ENCODE measurements around the gene STAG2. TPM values are rescaled to one million over a fixed set of nuclear protein-coding genes. Genes with fewer than 3 reads are reported as not detected.
"Not testable (repeated sequence)": the region's sequence is repeated elsewhere in the genome, so short reads cannot be mapped to it uniquely, and the experiment has no call there.

Gene STAG2
- total RNA-seq, 2 donors from 2014 or later, result 81.9 to 95.2 TPM

GRCh38 chrX:124093222-124093621 is 131.7 kb downstream of the STAG2 start:
- ATAC-seq (no peak), DNase-seq (ENCODE audit: low spot score in 2 of 2) (no peak)
- Mint-ChIP-seq H3K27ac (no peak overlapping the region), H3K9me3 (peaks cover 0 to 6% of the 10 kb centered on the region in 2 donors), H3K36me3 (peaks cover 15 to 34% of the 10 kb centered on the region in 2 donors)

DNA sequence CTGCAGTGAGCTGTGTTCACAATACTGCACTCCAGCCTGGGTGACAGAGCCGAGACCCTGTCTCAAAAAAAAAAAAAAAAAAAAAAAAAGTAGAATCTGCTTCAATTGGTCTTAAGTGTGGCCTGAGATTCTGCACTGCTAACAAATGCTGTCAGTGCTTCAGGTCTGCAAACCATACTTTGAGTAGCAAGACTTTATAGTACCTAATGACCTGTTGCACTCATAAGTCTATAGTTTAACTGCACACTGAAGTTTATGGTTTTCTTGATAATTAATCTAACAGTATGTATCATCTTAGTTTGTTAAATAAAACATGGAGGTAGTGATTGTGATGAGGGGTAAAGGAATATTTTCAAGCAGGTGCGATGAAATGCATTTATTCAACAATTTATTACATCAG is 135.6 kb downstream of the STAG2 start:
- H3K9me3 Mint-ChIP-seq, result peaks cover 0 to 6% of the 10 kb centered on the region in 2 donors
- no peak for ATAC-seq
- peaks cover 6 to 15% of the 10 kb centered on the region in 2 donors for H3K36me3 Mint-ChIP-seq
- no peak overlapping the region for H3K27ac Mint-ChIP-seq
- no peak for DNase-seq (ENCODE audit: low spot score in 2 of 2)

DNA sequence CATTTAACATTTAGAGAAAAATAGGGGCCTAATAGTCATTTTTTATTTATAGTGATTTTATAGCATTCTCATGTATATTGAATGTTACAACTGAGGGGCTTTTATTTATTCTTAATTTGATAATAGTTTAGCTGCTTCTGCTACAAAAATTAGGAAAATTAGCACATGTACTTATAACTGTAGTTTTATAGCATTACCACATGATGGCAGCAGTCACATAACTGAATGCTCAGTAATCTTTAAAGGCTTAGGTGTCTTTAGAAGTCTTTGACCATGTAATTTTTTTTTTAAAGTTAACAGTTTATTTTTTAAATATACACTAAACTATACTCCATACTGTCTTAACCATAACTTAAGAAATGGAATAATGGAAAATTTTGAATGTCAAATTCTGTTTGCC is 136.6 kb downstream of the STAG2 start:
- no peak for DNase-seq (ENCODE audit: low spot score in 2 of 2)
- H3K36me3 Mint-ChIP-seq, result peaks cover 5 to 6% of the 10 kb centered on the region in 2 donors
- ATAC-seq, result no peak
- H3K27ac Mint-ChIP-seq, result no peak overlapping the region
- H3K9me3 Mint-ChIP-seq, result no peaks in the 10 kb centered on the region

GRCh38 chrX:124103966-124104365 is 142.5 kb downstream of the STAG2 start:
- Mint-ChIP-seq H3K27ac (no peak overlapping the region), H3K9me3 (no peaks in the 10 kb centered on the region), H3K36me3 (no peaks in the 10 kb centered on the region)
- ATAC-seq (no peak), DNase-seq (ENCODE audit: low spot score in 2 of 2) (no peak)

DNA sequence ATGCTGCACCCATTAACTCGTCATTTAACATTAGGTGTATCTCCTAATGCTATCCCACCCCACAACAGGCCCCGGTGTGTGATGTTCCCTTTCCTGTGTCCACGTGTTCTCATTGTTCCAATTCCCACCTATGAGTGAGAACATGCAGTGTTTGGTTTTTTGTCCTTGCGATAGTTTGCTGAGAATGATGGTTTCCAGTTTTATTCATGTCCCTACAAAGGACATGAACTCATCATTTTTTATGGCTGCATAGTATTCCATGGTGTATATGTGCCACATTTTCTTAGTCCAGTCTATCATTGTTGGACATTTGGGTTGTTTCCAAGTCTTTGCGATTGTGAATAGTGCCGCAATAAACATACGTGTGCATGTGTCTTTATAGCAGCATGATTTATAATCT is 143.0 kb downstream of the STAG2 start:
- DNase-seq (ENCODE audit: low spot score in 2 of 2); ATAC-seq; H3K27ac Mint-ChIP-seq; H3K36me3 Mint-ChIP-seq; H3K9me3 Mint-ChIP-seq: not testable (repeated sequence)

GRCh38 chrX:124113621-124114600 is 152.4 kb downstream of the STAG2 start:
- H3K27ac Mint-ChIP-seq, result no peak overlapping the region
- H3K36me3 Mint-ChIP-seq, result peaks cover 0 to 6% of the 10 kb centered on the region in 2 donors
- no peaks in the 10 kb centered on the region for H3K9me3 Mint-ChIP-seq
- DNase-seq (ENCODE audit: low spot score in 2 of 2) (no peak), ATAC-seq (no peak)

DNA sequence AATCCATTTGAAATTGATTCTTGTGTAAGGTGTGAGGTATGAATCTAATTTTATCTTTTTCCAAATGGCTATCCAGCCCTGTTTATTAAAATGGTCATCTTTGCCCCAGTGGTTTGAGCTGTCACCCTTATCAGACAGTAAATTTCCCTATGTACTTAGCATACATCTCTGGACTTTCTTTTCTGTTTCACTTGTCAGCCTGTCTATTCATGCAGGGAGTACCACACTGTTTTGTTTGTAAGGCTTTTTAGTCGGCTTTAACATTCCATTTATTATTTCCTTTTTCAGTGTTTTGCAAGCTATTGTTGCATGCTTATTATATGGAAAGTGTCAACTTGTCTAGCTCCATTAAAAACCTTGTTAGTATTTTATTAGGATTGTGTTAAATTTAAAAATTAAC is 155.8 kb downstream of the STAG2 start:
- DNase-seq (ENCODE audit: low spot score in 2 of 2) (no peak), ATAC-seq (no peak)
- Mint-ChIP-seq H3K36me3 (no peaks in the 10 kb centered on the region), H3K9me3 (no peaks in the 10 kb centered on the region), H3K27ac (no peak overlapping the region)

DNA sequence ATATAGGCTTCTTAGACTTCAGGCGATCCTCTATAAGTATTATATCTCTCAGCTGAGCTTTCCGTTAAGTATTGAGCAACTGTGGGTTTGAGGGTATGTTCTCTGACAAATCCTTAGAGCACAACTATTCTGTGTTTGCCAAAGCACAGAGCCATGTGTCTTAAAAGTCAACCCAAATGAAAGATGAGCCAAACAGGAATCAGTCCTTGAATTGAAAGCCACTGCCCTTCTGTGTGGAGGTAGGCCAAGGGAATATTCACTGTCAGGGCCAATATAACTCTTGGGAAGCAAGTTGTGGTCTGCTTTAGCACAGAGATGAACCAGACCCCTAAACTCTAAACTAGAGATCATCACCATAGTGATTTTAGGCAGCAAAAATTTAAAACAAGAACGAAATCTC is 164.0 kb downstream of the STAG2 start:
- ATAC-seq, result no peak
- Mint-ChIP-seq H3K27ac (no peak overlapping the region), H3K9me3 (no peaks in the 10 kb centered on the region), H3K36me3 (no peaks in the 10 kb centered on the region)
- no peak for DNase-seq (ENCODE audit: low spot score in 2 of 2)

DNA sequence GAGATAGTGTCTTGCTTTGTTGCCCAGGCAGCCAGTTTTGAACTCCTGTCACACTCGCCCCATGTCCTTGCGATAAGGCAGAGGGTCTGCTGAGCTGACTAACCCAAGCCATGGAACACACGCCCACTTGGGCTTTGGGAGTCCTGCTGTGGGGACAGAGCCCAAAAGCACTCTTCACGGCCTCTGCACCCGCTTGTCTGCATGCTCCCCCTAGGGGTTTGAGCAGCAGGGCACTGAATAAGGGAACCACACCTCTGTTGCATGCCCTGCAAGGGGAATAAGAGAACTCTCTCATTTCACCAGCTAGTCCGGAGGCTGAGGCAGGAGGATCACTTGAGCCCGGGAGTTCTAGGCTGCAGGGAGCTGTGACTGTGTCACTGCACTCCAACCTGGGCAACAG is 166.0 kb downstream of the STAG2 start:
- Mint-ChIP-seq H3K27ac (no peak overlapping the region), H3K36me3 (no peaks in the 10 kb centered on the region), H3K9me3 (no peaks in the 10 kb centered on the region)
- no peak for ATAC-seq
- DNase-seq (ENCODE audit: low spot score in 2 of 2), result no peak

DNA sequence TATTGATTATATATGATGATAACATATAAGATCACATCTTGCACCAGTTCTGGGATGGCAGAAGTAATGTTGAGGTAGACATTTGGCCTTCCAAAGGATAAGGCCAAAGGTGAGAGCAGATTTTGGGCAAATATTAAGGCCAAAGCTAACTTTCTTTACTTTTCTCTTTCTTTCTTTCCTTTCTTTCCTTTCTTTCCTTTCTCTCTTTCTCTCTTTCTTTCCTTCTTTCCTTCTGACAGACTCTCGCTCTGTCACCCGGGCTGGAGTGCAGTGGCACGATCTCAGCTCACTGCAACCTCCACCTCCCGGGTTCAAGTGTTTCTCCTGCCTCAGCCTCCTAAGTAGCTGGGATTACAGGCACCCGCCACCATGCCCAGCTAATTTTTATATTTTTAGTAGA is 170.9 kb downstream of the STAG2 start:
- not testable (repeated sequence) for H3K27ac Mint-ChIP-seq; ATAC-seq; H3K36me3 Mint-ChIP-seq; H3K9me3 Mint-ChIP-seq; DNase-seq (ENCODE audit: low spot score in 2 of 2)

DNA sequence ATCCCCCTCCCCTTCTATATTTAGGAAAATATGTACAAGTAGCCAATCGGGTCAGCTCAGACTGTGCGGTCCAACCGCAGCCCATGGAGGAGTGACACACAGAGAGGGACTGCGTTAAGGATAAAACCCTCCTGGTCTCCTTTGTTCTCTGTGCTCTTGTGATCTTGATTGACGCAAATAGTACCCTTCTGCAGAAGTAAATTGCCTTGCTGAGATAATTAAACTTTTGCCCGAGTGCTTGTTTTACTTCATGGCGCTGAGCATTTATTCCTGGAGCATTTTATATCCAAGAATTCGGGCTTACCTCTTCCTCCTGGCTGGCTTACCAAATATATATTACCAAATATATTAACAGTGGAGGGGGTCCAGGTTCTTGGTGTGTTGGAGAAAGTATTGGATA is 184.2 kb downstream of the STAG2 start:
- ATAC-seq (no peak), DNase-seq (ENCODE audit: low spot score in 2 of 2) (no peak)
- Mint-ChIP-seq H3K9me3 (no peaks in the 10 kb centered on the region), H3K36me3 (no peaks in the 10 kb centered on the region), H3K27ac (no peak overlapping the region)

- DNase-seq (ENCODE audit: low spot score in 2 of 2), result no peak
- no peak for ATAC-seq
- H3K36me3 Mint-ChIP-seq, result no peaks in the 10 kb centered on the region
- no peaks in the 10 kb centered on the region for H3K9me3 Mint-ChIP-seq
- no peak overlapping the region for H3K27ac Mint-ChIP-seq
Observed at GRCh38 chrX:124151195-124151594, 189.7 kb downstream of the STAG2 start.

Other genes starting within 250 kb of the STAG2 start
- 100 to 1,000 TPM in 1 of 2 donors, 10 to 100 TPM in 1; 98.0 to 101 TPM for gene THOC2, start 228.7 kb upstream of the STAG2 start, total RNA-seq
- 10 to 100 TPM; 20.2 to 36.0 TPM for gene XIAP, start 101.7 kb upstream of the STAG2 start, total RNA-seq